ENCODE measurements around the gene RAPGEF2.

DNA sequence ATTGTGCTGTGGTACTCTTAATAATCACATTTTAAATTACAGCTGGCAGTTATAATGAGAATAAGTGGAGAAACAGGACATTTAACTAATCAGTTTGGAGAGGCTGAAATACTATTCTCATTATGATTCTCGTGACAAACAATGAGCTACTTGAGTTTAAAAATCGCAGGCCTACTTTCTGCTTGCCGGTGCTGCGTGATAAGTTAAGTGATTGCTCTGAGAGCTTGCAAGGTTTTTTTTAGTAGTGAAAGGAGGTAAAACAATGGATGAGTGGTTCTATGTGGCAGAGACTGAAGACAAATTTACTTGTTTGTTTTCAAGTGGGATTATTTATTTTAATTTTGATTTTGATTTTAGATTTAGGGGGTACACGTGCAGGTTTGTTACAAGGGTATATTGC, 114.0 kb downstream of the RAPGEF2 start:
- no peak for TF ChIP-seq EP300 (IDR thresholded peaks at IDR 0.05)
- TF ChIP-seq, protein P1, sequence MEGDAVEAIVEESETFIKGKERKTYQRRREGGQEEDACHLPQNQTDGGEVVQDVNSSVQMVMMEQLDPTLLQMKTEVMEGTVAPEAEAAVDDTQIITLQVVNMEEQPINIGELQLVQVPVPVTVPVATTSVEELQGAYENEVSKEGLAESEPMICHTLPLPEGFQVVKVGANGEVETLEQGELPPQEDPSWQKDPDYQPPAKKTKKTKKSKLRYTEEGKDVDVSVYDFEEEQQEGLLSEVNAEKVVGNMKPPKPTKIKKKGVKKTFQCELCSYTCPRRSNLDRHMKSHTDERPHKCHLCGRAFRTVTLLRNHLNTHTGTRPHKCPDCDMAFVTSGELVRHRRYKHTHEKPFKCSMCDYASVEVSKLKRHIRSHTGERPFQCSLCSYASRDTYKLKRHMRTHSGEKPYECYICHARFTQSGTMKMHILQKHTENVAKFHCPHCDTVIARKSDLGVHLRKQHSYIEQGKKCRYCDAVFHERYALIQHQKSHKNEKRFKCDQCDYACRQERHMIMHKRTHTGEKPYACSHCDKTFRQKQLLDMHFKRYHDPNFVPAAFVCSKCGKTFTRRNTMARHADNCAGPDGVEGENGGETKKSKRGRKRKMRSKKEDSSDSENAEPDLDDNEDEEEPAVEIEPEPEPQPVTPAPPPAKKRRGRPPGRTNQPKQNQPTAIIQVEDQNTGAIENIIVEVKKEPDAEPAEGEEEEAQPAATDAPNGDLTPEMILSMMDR (IDR thresholded peaks at IDR 0.05), result no peak
- no peak for TF ChIP-seq POLR2AphosphoS5 (IDR thresholded peaks at IDR 0.05)
- TF ChIP-seq POLR2A (IDR thresholded peaks at IDR 0.05), result no peak

Data from stomach (tissue), 4 donors.